Gastrocnemius medialis (tissue), 4 donors: Measurements from ENCODE around the gene SPARC. TPM values are rescaled to one million over a fixed set of nuclear protein-coding genes. Genes with fewer than 3 reads are reported as not detected.

Experiments
- ATAC-seq, 2 donors: fragments of 150-250 bp; one replicate each; pipeline ENCODE4 v1.9.1; 2016
- DNase-seq, 2 donors: peaks; one replicate each; pipeline ENCODE4 v3.0.0-alpha.2; 2019
- H3K27ac ChIP-seq, 4 donors: fragments of 200-600 bp; sonication (generic); 1 replicate in 1 of 4; 2 replicates in 3 of 4; pipeline ENCODE4 v1.5.1; 2016 to 2018; ENCODE audit warnings: mild to moderate bottlenecking in 2 of 4, moderate library complexity in 1 of 4
- H3K27me3 ChIP-seq, 3 donors: fragments of 200-600 bp; sonication (generic) in 2 of 3; 1 replicate in 1 of 3; 2 replicates in 2 of 3; pipeline versions ENCODE4 v1.5.1 to v1.6.0; 2016 to 2019; ENCODE audit warnings: mild to moderate bottlenecking in 1 of 3, moderate library complexity in 1 of 3
- H3K36me3 ChIP-seq, 2 donors: fragments of 200-600 bp; sonication (generic) in 1 of 2; one replicate each; pipeline ENCODE4 v1.5.1; 2017 to 2018
- H3K4me1 ChIP-seq, 2 donors: fragments of 200-600 bp; sonication (generic) in 1 of 2; one replicate each; pipeline ENCODE4 v1.5.1; 2016 to 2017; ENCODE audit warnings: mild to moderate bottlenecking in 2 of 2
- H3K4me3 ChIP-seq, 4 donors: fragments of 200-600 bp; sonication (generic) in 3 of 4; 1 replicate in 1 of 4; 2 replicates in 3 of 4; pipeline ENCODE4 v1.5.1; 2016 to 2019; ENCODE audit warnings: mild to moderate bottlenecking in 2 of 4
- H3K9me3 ChIP-seq, 3 donors: fragments of 200-600 bp; sonication (generic) in 2 of 3; 1 replicate in 1 of 3; 2 replicates in 2 of 3; pipeline ENCODE4 v1.5.1; 2016 to 2019
- POLR2A ChIP-seq, 2 donors: fragments of 450-650 bp; IDR thresholded peaks; one replicate each; pipeline ENCODE4 v1.6.1; 2017; ENCODE audit warnings: antibody characterized with exemption in 2 of 2, mild to moderate bottlenecking in 2 of 2, moderate library complexity in 2 of 2
- in situ Hi-C, 4 donors: fragments of 200-750 bp; cut with MboI; loops; one replicate each; pipeline versions ENCODE4 v1.15.0 to v1.8.0; 2017; ENCODE audit warnings: low sequenced_read_pairs in 4 of 4
- intact Hi-C: fragments of 100-400 bp; cut with DNase I; formaldehyde crosslinking; loops from one replicate; pipeline ENCODE4 v1.15.1; 2023; ENCODE audit warnings: low total_unique reads
- total RNA-seq, 4 donors: library from RNA; depleted of rRNA; stranded (reverse); fragments of >200 nt; gene quantifications; one replicate each; pipeline versions ENCODE4 v1.1.0 to v1.2.3, GENCODE V29; 2016
- TF ChIP-seq, protein P1 (sequence below), 5 experiments: fragments of 450-650 bp in 3 of 5; fragments of 200-600 bp in 2 of 5; sonication (generic) in 2 of 5; IDR thresholded peaks in 4 of 5; conservative IDR thresholded peaks in 1 of 5; 1 replicate in 4 of 5; 2 replicates in 1 of 5; pipeline ENCODE4 v1.5.1; 2016 to 2019; ENCODE audit warnings: antibody characterized with exemption in 5 of 5, mild to moderate bottlenecking in 3 of 5, moderate library complexity in 3 of 5

SPARC gene
- total RNA-seq, 4 donors from 2014 or later, result 87.7 to 209 (median 163) TPM

- ATAC-seq (no peak), DNase-seq (no peak)
- Histone ChIP-seq H3K4me3 (peak overlapping the region in 1 of 4 donors; percentile 11), H3K9me3 (no peaks in the 10 kb centered on the region), H3K4me1 (peaks cover 46 to 87% of the 10 kb centered on the region in 2 donors), H3K27me3 (no peaks in the 10 kb centered on the region), H3K36me3 (peaks cover 0 to 18% of the 10 kb centered on the region in 2 donors), H3K27ac (peak overlapping the region; percentile 81 to 93 (median 88))
- intact Hi-C loops (no loop called here), in situ Hi-C loops (no loop called here)
- no peak for TF ChIP-seq POLR2A (IDR thresholded peaks at IDR 0.05)
- TF ChIP-seq, protein P1, sequence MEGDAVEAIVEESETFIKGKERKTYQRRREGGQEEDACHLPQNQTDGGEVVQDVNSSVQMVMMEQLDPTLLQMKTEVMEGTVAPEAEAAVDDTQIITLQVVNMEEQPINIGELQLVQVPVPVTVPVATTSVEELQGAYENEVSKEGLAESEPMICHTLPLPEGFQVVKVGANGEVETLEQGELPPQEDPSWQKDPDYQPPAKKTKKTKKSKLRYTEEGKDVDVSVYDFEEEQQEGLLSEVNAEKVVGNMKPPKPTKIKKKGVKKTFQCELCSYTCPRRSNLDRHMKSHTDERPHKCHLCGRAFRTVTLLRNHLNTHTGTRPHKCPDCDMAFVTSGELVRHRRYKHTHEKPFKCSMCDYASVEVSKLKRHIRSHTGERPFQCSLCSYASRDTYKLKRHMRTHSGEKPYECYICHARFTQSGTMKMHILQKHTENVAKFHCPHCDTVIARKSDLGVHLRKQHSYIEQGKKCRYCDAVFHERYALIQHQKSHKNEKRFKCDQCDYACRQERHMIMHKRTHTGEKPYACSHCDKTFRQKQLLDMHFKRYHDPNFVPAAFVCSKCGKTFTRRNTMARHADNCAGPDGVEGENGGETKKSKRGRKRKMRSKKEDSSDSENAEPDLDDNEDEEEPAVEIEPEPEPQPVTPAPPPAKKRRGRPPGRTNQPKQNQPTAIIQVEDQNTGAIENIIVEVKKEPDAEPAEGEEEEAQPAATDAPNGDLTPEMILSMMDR (IDR thresholded peaks at IDR 0.05 in 4 of 5, conservative IDR thresholded peaks at IDR 0.05 in 1 of 5), result no peak
Observed at GRCh38 chr5:151676314-151676712, 10.4 kb downstream of the SPARC start.

- Histone ChIP-seq H3K4me1 (peaks cover 45 to 87% of the 10 kb centered on the region in 2 donors), H3K27ac (peak overlapping the region; percentile 81 to 93 (median 88)), H3K36me3 (peaks cover 0 to 19% of the 10 kb centered on the region in 2 donors), H3K9me3 (no peaks in the 10 kb centered on the region), H3K27me3 (no peaks in the 10 kb centered on the region), H3K4me3 (peak overlapping the region in 1 of 4 donors; percentile 11)
- intact Hi-C loops (no loop called here), in situ Hi-C loops (no loop called here)
- ATAC-seq (no peak), DNase-seq (no peak)
- no peak for TF ChIP-seq POLR2A (IDR thresholded peaks at IDR 0.05)
- TF ChIP-seq, protein P1 (IDR thresholded peaks at IDR 0.05 in 4 of 5, conservative IDR thresholded peaks at IDR 0.05 in 1 of 5), result no peak
Observed at GRCh38 chr5:151675611-151676313, 11.0 kb downstream of the SPARC start.

- ATAC-seq (no peak), DNase-seq (no peak)
- TF ChIP-seq, protein P1 (IDR thresholded peaks at IDR 0.05 in 4 of 5, conservative IDR thresholded peaks at IDR 0.05 in 1 of 5), result no peak
- no peak for TF ChIP-seq POLR2A (IDR thresholded peaks at IDR 0.05)
- Histone ChIP-seq H3K4me1 (peaks cover 41 to 86% of the 10 kb centered on the region in 2 donors), H3K27me3 (no peaks in the 10 kb centered on the region), H3K4me3 (no peak overlapping the region), H3K36me3 (peaks cover 0 to 27% of the 10 kb centered on the region in 2 donors), H3K9me3 (no peaks in the 10 kb centered on the region), H3K27ac (peak overlapping the region; percentile 81 to 93 (median 88))
- intact Hi-C loops (no loop called here), in situ Hi-C loops (no loop called here)
Observed at GRCh38 chr5:151674626-151675610, 11.8 kb downstream of the SPARC start.

DNA sequence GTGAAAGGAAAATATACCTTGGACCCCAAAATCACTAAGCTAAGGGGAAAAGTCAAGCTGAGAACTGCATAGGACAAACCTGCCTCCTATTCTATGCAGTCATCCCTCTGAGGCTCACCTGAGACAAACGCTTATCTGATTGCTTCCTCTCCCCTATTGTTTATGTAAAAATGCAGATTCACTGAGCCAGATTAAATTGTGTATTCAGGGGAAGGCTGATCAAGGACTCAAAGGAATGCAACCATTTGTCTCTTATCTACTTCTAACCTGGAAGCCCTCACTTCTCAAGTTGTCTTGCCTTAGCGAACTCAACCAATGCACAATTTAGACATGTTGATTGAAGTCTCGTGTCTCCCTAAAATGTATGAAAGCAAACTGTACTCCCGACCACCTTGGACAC, 13.3 kb downstream of the SPARC start:
- Histone ChIP-seq H3K27ac (peak overlapping the region; percentile 81 to 93 (median 88)), H3K4me1 (peaks cover 31 to 71% of the 10 kb centered on the region in 2 donors), H3K36me3 (peaks cover 0 to 41% of the 10 kb centered on the region in 2 donors), H3K4me3 (no peak overlapping the region), H3K9me3 (no peaks in the 10 kb centered on the region), H3K27me3 (no peaks in the 10 kb centered on the region)
- ATAC-seq, result no peak
- intact Hi-C loops, result no loop called here
- no peak for DNase-seq
- in situ Hi-C loops, result no loop called here
- TF ChIP-seq, protein P1 (IDR thresholded peaks at IDR 0.05 in 4 of 5, conservative IDR thresholded peaks at IDR 0.05 in 1 of 5), result no peak
- TF ChIP-seq POLR2A (IDR thresholded peaks at IDR 0.05), result no peak
